GM10847 (cell line): ENCODE results near the gene WASF3.

Experiments used
- POLR2A ChIP-seq: IDR thresholded peaks from 2 replicates; pipeline ENCODE4 v1.6.1; 2011; ENCODE audit not compliant: insufficient read length; ENCODE audit errors: extremely low read depth

WASF3 gene

DNA sequence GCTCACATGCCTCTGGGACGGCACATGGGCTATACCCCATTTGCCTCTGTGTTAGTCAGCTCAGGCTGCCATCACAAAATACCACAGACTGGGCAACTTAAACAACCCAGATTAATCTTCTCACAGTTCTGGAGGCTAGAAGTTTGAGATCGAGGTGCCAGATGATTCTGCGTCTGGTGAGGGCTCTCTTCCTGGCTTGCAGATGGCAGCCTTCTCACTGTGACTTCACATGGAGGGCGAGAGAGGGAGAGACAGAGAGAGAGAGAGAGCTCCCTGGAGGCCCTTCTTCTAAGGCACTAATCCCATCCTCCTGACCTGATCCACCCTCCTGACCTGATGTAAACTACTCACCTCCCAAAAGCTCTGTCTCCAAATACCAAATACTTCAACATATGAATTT lies 148.1 kb downstream of the WASF3 start:
- no peak for TF ChIP-seq POLR2A

DNA sequence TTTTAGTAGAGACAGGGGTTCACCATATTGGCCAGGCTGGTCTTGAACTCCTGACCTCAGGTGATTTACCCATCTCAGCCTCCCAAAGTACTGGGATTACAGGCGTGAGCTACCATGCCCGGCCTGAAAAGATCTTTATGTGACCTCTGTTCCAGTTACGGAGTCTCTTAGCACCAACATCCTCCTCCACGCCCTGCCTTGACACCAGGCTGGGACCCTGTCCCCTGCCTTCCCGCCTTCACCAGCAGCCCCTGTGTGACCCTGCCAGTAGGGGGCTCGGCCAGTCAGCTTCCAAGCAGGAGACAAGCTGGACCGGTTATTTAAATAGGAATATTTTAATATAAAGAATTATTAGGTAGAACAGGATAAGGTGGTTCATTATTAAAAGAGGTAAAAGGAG lies 148.9 kb downstream of the WASF3 start:
- TF ChIP-seq POLR2A = no peak

DNA sequence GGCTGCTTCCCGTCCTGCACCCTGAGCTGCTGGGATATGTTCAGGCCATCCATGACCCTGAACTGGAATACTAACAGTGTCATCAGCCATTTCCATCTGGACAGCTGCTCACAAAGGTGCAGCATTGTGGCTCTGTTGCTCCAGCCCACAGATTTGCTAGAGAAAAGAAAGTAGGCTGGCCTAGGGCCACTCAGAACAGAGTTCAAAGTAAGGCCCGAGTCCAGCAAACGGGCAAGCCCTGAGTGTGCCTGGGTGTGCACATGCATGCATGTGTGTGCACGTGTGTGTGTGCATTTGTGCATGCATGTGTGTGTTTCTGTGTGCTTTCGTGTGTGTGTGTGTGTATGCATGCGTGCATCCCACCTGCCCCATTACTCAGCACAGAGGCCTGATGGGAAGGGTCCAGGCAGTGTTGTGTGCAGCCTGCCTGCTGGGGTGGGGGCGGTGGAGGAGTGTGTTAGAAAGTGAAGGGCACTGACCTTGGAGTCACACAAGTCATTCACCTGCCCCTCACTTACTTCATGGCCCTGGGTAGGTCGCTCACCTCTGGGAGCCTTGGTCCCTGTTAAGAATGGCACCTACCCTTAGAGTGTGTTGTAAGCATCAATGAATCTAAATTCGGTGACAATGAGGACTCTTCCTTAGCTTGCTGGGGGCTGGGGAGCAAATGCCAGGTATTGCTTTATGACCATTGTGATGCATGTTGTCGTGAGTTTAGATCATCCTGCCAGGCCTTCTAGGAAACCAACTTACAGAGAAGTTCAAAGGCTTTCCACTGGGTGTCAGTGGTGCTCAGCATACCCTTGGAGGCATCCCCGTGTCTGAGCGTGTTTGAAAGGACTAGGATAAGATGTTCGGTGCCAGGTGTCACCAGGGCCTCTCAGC lies 149.9 kb downstream of the WASF3 start:
- TF ChIP-seq POLR2A = no peak

DNA sequence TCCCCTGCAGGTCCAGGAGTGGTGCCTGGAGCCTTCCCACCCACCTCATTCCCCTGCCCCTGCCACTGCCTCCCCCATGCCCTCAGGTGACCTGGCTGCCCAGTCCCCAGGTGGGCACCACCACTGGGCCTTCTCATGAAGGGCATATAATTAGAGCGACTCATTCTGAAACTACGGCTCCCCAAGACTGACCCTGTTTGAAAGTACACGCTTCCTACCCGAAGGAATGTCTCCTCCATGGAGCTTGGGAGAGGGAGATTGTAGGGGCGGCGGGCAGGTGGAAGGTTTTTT lies 150.5 kb downstream of the WASF3 start:
- no peak for TF ChIP-seq POLR2A

DNA sequence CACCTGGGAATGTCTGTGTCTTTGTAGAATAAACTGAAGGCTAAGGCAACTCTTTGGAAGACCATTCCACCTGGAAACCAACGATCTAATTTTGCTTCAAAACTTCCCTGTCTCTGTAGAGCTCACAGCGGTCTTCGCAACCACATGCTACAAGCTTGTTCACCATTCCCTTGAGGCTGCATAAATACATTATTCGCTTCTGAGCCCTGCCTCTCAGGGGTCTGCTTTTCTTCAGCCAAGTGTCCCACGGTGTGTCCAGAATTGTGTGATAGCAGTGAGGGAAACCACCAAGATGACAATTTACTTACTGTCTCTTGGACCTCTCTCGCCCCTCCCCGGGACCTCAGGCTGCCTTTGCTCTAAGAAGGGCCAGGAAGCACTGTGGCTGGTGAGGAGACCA lies 152.0 kb downstream of the WASF3 start:
- no peak for TF ChIP-seq POLR2A

DNA sequence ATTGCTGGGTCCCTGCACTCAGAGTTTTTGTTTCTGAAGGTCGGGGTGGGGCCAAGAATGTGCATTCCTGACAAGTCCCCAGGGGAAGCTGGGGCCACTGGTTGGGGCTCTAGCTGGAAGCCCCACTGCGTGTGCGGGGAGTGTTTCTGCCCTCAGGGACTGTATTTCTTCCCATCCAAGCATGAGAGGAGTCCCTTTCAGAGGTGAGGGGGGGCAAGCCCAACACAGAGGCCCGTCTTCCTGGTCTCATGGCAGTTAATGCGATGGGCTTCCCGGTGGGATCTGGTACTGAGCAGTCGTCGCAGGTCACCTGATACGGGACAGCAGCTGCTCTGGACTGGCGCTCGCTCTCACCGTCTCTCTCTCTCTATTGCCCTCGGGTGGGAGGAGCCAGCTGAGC lies 152.7 kb downstream of the WASF3 start:
- TF ChIP-seq POLR2A = no peak

DNA sequence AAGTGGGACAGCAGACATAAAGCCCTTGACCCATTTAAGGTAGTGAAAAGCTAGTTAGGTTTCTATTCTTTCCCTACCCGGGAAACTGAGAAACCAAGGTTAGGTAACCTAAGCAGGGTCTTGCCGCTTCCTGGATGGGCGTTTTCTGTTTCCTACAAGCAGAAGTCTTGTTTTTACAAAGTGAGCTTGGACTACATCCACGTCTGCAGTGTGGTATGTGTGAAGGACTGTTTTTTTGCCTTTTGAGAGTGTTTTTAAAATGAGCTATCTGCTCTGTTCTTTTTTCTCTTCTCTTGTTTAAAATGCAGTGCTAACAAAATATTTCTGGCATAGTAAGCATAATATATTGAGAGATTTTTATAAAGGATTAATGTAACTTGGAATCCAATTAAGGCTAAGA lies 153.7 kb downstream of the WASF3 start:
- no peak for TF ChIP-seq POLR2A

DNA sequence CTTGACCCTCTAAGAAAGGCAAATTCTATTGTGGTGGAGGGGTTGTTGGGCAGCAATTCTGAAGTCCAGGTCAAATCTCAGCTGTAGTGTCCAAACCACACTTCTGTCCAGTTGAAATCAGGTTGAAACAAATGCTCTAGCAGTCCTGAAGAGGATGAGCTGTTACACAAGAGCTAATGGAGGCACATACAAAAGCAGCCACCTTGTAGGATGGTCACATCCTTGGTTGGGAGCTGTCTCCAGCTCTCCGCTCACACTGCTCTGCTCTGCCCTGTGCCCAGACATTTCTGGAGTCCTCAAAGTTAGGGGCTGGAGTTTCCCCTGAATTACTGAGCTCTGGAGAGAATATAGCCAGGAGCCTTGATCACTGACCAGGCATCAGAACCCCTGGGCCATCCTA lies 155.9 kb downstream of the WASF3 start:
- no peak for TF ChIP-seq POLR2A

DNA sequence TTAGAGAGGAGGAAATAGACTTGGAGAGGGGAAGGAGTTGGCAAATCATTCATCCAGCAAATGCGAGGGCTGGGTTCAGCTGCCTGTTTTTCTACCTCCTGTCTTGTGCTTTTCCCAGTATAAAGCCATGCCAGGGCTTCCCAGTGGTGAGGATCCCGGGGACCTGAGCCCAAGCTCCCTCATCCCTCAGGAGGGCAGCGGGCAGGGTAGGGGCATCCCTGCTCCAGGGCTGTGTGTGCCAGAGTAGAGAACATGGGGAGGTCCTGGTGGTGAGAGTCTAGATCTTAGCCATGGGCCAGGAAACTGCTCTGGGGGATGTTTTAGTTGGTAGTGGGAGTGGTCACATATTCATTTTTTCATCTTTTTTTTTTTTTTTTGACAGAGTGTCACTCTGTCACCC lies 159.5 kb downstream of the WASF3 start:
- no peak for TF ChIP-seq POLR2A

DNA sequence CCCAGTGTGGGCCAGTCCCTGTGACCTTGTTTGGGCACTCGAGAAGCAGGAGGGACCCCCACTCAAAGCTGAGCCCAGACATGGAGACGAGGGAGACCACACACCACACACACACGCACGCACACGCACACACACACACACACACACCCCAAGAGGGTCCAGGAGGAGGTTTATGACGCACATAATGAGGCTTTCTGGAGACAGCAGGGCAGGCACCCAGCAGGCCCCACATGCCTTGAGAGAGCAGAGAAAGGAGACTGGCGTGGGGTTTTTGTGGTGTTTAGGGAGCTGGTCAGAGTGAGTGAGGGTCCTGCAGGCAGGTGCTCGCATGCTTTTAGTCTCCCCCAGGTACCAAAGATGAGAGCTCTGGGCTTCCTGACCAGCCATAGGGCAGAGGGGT lies 160.7 kb downstream of the WASF3 start:
- TF ChIP-seq POLR2A = no peak

DNA sequence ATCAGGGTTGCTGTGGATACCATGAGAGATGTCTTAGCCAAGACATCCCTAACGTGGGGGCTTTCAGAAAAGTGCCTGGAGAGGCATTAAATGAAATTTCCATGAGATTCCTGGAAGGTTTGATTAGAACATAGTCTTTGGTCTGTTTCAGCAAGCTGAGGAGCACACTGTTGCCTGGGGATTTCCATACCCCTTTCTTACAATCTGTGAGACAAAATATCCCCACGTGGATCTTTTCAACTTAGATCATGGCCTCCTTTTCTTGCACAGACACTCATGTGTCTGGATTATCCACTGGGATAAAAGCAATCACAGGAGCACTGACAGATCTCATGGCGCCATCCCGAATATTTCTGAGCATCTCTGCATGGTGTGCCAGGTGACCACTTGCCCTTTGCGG lies 161.4 kb downstream of the WASF3 start:
- TF ChIP-seq POLR2A = no peak

DNA sequence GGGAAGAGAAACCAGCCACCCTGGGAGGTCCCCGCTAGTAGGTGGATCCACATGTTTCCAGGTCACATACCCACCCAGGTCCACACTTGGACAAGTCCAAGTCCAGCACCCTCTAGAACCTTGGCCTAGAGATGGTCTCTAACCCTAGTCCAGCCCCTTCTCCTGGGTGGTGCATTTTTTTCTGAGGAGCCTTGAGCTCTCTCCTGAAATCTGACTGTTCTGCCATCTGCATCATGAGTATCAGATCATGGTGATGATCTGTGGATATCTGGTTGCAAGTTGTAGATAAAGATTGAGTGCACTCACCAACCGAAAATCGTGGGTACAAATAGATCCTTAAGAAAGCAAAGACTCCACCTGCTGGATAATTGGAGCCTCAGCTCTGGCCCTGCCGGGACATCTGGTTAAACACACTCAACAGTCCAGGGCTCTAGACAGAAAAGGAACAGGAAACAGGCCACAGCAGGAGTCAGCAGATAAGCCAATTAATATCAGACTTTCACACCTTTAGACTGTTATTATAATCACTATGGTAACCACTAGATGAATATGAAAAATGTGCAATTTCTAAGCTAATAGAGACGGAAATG lies 162.0 kb downstream of the WASF3 start:
- no peak for TF ChIP-seq POLR2A

DNA sequence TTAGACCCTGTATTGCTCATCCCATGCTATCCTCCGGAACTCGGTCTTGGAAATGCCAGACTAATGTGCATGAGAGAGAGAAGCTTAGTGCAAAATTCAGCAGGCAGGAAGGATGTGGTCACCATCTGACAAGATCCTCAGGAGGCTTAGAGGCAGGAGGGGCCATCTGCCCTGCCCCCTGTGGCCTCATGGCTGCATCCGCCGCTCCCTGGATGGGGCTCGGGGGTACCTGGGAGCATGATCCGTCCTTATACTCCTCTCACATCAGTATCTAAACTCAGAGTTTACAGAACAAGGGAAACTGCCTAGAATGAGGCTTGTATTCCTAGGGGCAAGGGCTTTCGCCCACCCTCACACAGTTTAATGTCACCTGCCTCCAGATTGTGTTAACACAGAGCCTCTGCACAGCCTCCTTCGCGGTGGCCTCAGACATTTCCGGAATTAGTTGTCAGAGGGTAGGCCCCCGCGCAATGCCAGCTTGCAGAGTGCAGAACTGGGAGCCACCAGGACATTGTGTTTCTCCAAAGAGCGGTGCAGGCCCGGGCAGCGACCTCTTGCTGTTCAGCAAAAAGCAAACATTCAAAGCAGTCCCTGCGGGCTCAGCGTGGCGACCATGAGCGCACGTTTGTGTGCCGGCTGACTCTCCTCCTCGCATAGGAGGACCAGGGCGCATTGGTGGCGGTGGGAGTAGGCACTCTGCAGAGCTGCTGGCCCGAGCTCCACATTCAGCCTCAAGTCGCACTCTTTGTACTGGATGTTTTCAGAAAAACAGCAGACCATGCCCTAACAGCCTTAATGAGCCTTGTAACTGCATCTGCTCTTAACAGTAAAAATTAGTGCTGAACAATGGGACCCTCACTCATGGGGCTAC lies 164.0 kb downstream of the WASF3 start:
- no peak for TF ChIP-seq POLR2A

DNA sequence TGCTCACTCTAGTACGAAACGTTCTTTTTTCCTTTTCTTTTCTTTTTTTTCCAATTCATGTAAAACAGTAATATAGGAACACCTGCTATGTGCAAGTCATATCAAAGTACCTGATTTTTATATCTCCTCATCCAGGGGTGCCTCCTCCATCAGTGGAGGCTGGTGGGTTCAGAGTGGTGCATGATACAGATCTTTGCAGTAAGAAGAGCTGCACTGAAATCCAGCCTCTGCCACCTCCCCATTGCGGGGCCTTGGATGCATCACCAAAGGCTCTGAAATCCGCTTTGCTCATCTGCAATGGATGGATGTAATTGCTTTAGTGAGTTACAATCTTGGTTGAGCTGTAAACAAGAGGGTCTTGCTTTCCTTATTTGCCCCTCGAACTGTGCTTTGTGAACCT lies 164.8 kb downstream of the WASF3 start:
- no peak for TF ChIP-seq POLR2A

DNA sequence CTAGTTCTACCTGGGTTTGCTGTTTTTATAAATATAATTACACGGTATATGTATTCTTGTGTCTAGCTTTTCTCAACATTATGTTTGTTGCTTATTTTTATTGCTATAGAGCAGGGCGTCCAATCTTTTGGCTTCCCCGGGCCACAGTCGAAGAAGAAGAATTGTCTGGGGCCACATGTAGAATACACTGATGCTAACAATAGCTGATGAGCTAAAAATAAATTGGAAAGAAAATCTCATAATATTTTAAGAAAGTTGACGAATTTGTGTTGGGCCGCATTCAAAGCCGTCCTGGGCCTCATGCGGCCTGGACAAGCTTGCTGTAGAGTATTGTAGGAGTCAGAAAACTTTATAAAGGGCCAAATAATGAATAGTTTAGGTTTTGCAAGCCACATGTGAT lies 169.2 kb downstream of the WASF3 start:
- TF ChIP-seq POLR2A = no peak

DNA sequence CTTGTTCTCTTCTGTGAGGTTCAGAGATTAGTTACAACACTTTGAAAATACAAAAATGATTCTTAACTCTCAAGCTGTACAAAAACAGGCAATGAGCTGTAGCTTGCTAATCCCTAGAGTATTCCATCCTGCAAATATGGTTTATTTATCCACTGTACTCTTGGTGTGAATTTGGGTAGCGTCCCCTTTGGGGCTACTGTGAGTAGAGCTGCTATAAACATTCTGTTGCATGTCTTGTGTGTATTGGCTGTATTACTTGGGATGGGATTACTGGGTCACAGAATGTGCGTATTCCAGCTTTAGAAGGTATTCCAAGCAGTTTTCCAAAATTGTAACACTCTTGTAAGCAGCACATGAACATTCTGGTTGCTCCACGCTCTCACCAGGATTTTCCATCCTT lies 169.6 kb downstream of the WASF3 start:
- no peak for TF ChIP-seq POLR2A

DNA sequence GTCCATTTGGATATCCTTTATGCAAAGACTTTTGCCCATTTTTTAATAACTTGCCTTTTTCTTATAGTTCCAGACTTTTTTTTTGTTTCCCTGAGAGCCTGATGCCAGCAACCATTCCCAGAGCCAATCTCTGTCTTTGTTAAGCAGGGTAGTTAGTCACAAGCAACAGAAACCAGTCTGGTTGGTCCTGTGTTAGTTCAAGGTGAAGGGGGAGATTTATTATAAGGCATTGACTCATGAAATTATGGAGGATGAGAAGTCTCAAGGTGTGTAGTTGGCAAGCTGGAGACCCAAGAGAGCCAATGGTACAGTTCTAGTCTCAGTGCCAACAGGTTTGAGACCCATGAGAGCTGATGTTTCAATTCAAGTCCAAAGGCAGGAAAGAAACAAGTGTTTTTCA lies 170.2 kb downstream of the WASF3 start:
- no peak for TF ChIP-seq POLR2A

DNA sequence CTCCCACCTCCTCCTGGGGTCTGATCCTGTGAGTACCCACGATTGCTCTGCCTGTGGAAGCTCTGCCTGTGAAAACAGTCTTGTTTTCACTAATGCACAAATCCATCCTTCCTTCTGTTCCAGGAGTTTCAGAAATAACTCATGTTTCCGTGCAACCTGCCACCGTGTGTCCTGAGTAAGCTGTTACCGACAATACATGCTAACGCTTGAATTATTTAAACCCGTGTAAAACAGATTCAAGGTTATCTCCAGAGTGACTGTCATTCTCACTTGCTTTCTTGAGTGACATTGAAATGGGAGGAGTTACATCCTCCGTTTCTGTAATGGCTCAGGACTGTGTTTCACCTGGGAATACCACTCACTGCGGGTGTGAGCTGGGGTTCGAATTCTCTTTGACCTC lies 178.2 kb downstream of the WASF3 start:
- TF ChIP-seq POLR2A = no peak
